Mucosa of stomach (tissue), 1 donor: ENCODE measurements around the gene AQP1.

Source experiments
- H3K27me3 ChIP-seq: one replicate; pipeline ENCODE4 v1.7.0; 2013; ENCODE audit warnings: mild to moderate bottlenecking, low read length; ENCODE audit not compliant: control insufficient read depth, insufficient read depth
- H3K36me3 ChIP-seq: one replicate; pipeline ENCODE4 v1.7.0; 2013; ENCODE audit warnings: low read length; ENCODE audit not compliant: control insufficient read depth, insufficient read depth
- H3K4me1 ChIP-seq: one replicate; pipeline ENCODE4 v1.7.0; 2013; ENCODE audit warnings: mild to moderate bottlenecking, low read length; ENCODE audit not compliant: control insufficient read depth, insufficient read depth
- H3K4me3 ChIP-seq: one replicate; pipeline ENCODE4 v1.7.0; 2013; ENCODE audit warnings: low read length
- H3K9ac ChIP-seq: one replicate; pipeline ENCODE4 v1.7.0; 2013; ENCODE audit warnings: mild to moderate bottlenecking, low read length, moderate library complexity
- H3K9me3 ChIP-seq: one replicate; pipeline ENCODE4 v1.7.0; 2013; ENCODE audit warnings: mild to moderate bottlenecking, low read length, moderate library complexity; ENCODE audit not compliant: control insufficient read depth
- donor health status: Pancreatic carcinoma.

AQP1 gene

GRCh38 chr7:30934732-30935568 lies 23.3 kb downstream of the AQP1 start:
- Histone ChIP-seq H3K27me3 (peaks cover 2% of the 10 kb centered on the region), H3K4me3 (no peak overlapping the region), H3K4me1 (peaks cover 5% of the 10 kb centered on the region), H3K9ac (no peak overlapping the region), H3K9me3 (no peaks in the 10 kb centered on the region), H3K36me3 (no peaks in the 10 kb centered on the region)

- Histone ChIP-seq H3K36me3 (no peaks in the 10 kb centered on the region), H3K27me3 (peaks cover 2% of the 10 kb centered on the region)
Measured at GRCh38 chr7:30935569-30935877, 23.9 kb downstream of the AQP1 start.

GRCh38 chr7:30936650-30937245 lies 25.1 kb downstream of the AQP1 start:
- Histone ChIP-seq H3K9ac (no peak overlapping the region), H3K36me3 (no peaks in the 10 kb centered on the region), H3K27me3 (peaks cover 2% of the 10 kb centered on the region), H3K9me3 (no peaks in the 10 kb centered on the region), H3K4me1 (peaks cover 5% of the 10 kb centered on the region), H3K4me3 (no peak overlapping the region)

More at GRCh38 chr7:30935569-30935877, 23.9 kb downstream of the AQP1 start:
- Histone ChIP-seq H3K9me3 (no peaks in the 10 kb centered on the region), H3K9ac (no peak overlapping the region), H3K4me3 (no peak overlapping the region), H3K4me1 (peaks cover 5% of the 10 kb centered on the region)

- Histone ChIP-seq H3K4me3 (no peak overlapping the region), H3K4me1 (peaks cover 5% of the 10 kb centered on the region), H3K27me3 (peaks cover 2% of the 10 kb centered on the region), H3K9me3 (no peaks in the 10 kb centered on the region), H3K9ac (no peak overlapping the region), H3K36me3 (no peaks in the 10 kb centered on the region)
Measured at GRCh38 chr7:30937416-30937815, 25.8 kb downstream of the AQP1 start.

GRCh38 chr7:30938435-30939316 lies 27.0 kb downstream of the AQP1 start:
- Histone ChIP-seq H3K4me1 (peaks cover 5% of the 10 kb centered on the region), H3K36me3 (no peaks in the 10 kb centered on the region), H3K9ac (no peak overlapping the region), H3K27me3 (peaks cover 2% of the 10 kb centered on the region), H3K4me3 (no peak overlapping the region), H3K9me3 (no peaks in the 10 kb centered on the region)

- Histone ChIP-seq H3K4me1 (peaks cover 5% of the 10 kb centered on the region), H3K36me3 (no peaks in the 10 kb centered on the region), H3K27me3 (peaks cover 2% of the 10 kb centered on the region), H3K9me3 (no peaks in the 10 kb centered on the region), H3K4me3 (no peak overlapping the region), H3K9ac (no peak overlapping the region)
Measured at GRCh38 chr7:30941582-30942323, 30.1 kb downstream of the AQP1 start.

GRCh38 chr7:30950197-30950596 lies 38.5 kb downstream of the AQP1 start:
- Histone ChIP-seq H3K36me3 (no peaks in the 10 kb centered on the region), H3K4me3 (no peak overlapping the region), H3K4me1 (no peaks in the 10 kb centered on the region), H3K9ac (no peak overlapping the region), H3K27me3 (no peaks in the 10 kb centered on the region), H3K9me3 (no peaks in the 10 kb centered on the region)

GRCh38 chr7:30954914-30955313 lies 43.3 kb downstream of the AQP1 start:
- no peaks in the 10 kb centered on the region for H3K4me1 ChIP-seq
- no peak overlapping the region for H3K9ac ChIP-seq
- H3K27me3 ChIP-seq = no peaks in the 10 kb centered on the region
- no peak overlapping the region for H3K4me3 ChIP-seq
- no peaks in the 10 kb centered on the region for H3K9me3 ChIP-seq
- H3K36me3 ChIP-seq = no peaks in the 10 kb centered on the region

- no peaks in the 10 kb centered on the region for H3K9me3 ChIP-seq
- no peaks in the 10 kb centered on the region for H3K27me3 ChIP-seq
- H3K4me1 ChIP-seq = no peaks in the 10 kb centered on the region
- H3K4me3 ChIP-seq = no peak overlapping the region
- no peak overlapping the region for H3K9ac ChIP-seq
- no peaks in the 10 kb centered on the region for H3K36me3 ChIP-seq
Measured at GRCh38 chr7:30956704-30957103, 45.1 kb downstream of the AQP1 start.

GRCh38 chr7:30963842-30964241 lies 52.2 kb downstream of the AQP1 start, which contains the start of gene GHRHR:
TSS of gene GHRHR (plus strand) at chr7:30963953. CDS start at chr7:30964069, 116 bp downstream.
- Histone ChIP-seq H3K27me3 (no peaks in the 10 kb centered on the region), H3K4me1 (no peaks in the 10 kb centered on the region), H3K4me3 (no peak within 1 kb of the TSS), H3K9me3 (no peaks in the 10 kb centered on the region), H3K36me3 (no peaks in the 10 kb centered on the region), H3K9ac (no peak within 1 kb of the TSS)

- no peaks in the 10 kb centered on the region for H3K36me3 ChIP-seq
- no peak overlapping the region for H3K4me3 ChIP-seq
- H3K4me1 ChIP-seq = no peaks in the 10 kb centered on the region
- no peaks in the 10 kb centered on the region for H3K27me3 ChIP-seq
- no peaks in the 10 kb centered on the region for H3K9me3 ChIP-seq
- H3K9ac ChIP-seq = no peak overlapping the region
Measured at GRCh38 chr7:30965372-30965771, 53.7 kb downstream of the AQP1 start.
